ENCODE measurements around the gene PPCDC. TPM values are rescaled to one million over a fixed set of nuclear protein-coding genes. Genes with fewer than 3 reads are reported as not detected.
"Not testable (repeated sequence)": the region's sequence is repeated elsewhere in the genome, so short reads cannot be mapped to it uniquely, and the experiment has no call there.

PPCDC gene
- total RNA-seq, 1 donor from 2014 or later: 5.5 TPM

DNA sequence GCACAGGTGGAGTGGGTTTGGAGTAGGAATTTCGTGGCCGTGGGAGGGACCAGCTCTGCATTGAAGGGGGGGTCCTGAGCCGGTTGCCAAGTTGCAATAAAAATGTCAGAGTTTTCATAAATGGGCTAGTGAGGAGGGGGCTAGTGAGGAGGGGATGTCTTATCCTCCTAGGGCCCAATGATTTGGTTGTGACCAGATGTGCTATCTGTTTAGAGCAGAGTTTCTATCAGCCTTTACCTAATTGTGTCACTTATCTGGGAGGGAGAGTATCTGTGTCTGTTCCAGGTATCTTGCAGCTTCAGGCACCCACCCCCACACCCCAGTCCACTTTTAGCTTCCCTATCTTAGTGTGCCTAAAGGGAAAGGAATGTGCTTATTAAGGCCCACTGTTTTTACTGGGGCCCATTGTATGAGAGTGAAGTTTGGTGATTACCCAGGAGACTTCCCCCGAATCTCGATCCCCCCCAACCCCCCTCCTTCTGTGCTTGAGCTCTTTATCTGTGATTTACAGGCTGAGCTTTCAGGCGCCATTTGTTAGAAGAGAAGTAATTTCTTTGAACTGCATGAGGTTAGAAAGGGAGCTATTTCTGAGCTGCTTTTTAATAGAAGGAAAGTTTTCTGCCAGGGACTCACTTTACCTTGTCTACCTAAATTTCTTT, 42.6 kb downstream of the PPCDC start:
- DNase-seq (ENCODE audit: low spot score): no peak

DNA sequence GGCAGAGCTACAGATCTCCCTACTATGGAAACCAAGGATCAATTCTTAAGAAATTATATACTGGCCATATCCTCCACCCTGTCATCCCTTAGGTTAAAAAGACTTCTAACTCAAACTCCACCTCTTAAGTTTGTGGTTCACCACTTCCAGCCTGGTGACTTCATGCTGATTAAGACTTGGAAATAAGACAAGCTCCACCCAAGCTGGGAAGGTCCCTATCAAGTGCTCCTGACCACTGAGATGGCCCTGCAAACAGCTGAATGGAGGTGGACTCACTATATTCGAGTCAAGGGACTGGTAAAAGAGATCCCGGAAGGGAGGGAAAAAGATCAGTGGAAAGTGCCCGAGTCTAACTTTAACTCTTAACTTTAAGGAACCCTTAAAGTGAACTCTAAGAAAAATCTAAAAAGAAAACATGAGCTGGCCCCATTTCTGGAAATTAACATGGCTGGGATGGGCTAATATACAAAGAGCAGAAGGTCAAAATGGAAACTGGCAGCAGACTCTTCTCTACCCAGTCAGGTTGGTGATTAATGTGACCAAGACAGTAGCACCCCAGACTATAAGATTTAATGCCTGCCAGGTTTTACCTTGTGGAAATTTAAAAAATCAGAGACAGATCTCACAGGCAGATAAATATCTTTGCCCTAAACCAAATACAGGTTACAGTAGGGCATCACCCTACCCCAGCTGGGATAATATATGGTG, 43.9 kb downstream of the PPCDC start:
- no peak for DNase-seq (ENCODE audit: low spot score)

DNA sequence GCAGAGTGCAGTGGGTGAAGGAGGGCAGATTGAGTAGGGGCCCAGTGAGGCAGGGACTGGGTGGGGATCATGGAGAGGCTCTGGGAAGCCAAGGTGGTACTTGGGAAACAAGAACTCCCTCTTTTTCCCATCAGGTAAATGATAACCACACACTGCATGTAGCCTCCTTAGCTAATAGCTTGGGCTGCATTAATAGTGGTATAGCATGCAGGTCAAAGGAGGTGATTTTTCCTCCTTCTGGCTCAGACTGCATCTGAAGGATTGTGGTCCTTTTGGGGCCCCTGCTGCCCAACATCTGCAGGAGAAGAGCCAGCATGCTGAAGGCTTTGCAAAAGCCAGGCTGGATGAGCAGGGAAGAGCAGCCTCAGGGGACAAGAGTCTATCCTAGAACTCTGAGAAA, 45.4 kb downstream of the PPCDC start:
- no peak for DNase-seq (ENCODE audit: low spot score)

DNA sequence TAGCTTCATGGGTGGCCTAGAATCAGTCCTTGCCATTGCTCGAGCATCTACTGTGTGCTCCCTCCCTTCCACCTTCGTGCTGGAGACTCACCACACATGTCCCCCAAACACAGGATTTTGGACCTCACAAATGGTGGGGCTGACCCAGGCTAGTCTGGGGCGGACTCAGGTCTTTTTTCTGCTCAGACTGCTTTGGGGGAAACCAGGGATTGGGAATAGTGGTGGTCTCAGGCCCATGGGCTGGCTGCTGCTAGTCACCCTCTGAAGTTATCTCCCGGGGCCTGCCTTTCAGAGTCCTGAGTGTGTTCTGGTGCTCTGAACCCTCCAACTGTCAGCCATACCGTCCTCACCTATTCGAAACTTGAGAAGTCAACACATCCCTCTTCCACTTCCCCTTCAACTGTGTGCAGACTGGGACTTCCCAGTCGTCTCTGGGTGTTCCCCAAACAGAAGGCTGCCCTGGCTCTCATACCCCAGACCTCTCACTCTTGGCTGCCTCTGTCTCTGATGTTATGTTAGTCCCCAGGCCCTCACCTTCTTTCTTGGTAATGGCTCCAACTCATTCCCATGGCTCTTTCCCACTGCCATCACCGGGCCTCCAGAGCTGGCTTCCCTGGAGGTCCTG, 46.0 kb downstream of the PPCDC start:
- DNase-seq (ENCODE audit: low spot score): no peak

DNA sequence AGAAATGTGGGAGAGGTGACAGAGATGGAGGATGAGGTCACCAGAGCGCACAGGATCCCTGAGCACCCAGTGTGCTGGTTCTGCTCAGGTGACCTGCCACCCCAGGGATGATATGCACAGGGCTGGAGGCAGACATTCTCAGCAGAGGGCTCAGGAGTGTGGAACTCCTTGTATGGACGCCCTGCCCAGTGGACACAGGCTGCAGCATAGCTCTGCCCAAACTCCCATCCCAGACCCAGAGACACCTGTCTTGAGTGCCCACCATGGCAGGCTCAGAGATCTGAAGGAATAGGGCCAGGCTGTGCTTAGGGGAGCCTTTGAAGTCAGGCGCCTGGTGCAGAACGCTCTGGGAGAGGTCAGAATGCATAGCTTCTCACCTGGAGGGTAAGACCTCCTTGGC, 47.3 kb downstream of the PPCDC start:
- DNase-seq (ENCODE audit: low spot score): no peak

DNA sequence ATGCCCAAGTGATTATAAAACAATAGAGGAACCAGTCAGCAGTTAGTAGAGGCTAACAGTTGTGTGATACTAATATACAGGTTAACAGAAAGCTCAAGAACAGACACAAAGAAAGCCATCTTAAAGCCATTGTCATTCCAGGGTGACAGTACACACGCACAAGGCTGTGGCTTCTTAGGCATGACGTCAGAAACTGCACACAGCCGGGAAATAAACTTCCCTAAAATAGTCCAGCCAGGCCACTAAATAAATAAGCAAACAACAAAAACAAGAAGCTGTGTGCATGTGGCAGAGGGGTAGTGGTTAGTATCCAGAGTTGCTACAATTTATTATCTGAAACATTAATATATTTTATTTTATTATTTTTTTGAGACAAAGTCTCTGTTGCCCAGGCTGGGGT, 49.8 kb downstream of the PPCDC start:
- DNase-seq (ENCODE audit: low spot score): no peak

DNA sequence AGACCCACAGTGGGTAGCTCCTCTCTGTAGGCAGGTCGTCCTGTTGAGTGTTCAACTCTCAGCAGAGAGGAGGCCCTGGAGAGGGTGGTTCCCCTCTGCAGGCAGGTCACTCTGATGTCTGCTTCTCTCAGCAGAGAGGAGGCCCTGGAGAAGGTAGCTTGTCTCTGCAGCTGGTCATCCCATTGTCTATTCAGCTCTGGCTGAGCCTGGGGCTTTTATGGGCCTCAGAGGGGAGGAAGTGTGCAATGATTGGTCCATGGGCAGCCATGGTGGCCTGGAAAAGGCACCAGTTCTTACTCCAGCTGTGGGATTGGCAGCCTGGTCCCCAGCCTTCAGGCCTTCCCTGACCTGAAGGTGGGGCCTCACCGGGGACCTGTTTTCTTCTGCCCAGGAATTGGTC, 52.9 kb downstream of the PPCDC start:
- DNase-seq (ENCODE audit: low spot score): no peak

DNA sequence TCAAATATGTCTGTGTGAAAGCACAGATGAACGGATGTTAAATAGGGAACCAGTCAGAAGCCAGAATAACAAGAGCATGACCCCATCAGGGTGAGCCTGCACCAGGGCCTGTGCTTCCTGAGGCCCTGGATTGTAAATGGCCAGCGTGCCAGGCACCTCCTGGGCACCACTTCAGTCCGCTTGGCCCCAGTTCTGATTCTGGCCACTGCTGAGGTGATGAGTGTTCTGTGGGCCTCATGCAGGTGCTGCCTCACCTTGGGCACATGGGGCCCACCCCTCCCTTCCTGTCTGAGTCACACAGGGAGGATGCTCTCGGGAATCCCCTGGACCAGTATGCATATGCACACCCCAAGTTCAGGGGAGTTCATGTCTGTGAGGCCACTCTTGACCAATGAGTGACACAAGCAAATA, 54.2 kb downstream of the PPCDC start:
- DNase-seq (ENCODE audit: low spot score): not testable (repeated sequence)

DNA sequence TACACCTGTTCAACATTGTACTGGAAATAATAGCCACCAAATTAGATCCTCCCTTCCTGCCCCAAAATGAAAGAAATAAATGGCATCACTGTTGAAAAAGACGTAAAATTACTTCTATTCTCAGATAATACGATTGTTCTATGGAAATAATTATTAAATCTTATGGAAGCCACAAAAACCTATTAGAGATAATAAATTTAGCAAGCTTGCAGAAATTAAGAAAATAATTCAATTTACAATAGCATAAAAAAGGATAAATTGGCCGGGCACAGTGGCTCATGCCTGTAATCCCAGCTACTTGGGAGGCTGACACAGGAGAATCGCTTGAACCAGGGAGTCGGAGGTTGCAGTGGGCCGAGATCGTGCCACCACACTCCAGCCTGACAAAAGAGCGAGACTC, 57.8 kb downstream of the PPCDC start:
- DNase-seq (ENCODE audit: low spot score): no peak

DNA sequence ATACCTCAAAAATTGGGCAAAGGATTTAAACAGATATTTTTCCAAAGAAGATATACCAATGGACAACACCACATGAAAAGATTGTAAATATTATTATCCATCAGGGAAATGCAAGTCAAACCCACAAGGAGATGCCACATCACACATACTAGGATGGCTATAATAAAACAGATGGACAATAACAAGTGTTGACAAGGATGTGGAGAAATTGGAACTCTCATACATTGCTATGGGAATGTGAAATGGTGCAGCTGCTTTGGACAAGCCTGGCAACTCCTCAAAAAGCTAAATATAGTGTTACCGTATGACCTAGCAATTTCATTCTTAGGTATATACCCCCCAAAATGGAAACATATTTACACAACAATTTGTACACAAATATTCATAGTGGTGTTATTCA, 59.3 kb downstream of the PPCDC start:
- no peak for DNase-seq (ENCODE audit: low spot score)

DNA sequence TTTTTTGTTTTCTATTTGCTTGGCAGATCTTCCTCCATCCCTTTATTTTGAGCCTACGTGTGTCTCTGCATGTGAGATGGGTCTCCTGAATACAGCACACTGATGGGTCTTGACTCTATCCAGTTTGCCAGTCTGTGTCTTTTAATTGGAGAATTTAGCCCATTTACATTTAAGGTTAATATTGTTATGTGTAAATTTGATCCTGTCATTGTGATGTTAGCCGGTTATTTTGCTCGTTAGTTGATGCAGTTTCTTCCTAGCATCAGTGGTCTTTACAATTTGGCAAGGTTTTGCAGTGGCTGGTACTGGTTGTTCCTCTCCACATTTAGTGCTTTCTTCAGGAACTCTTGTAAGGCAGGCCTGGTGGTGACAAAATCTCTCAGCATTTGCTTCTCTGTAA, 62.3 kb downstream of the PPCDC start:
- not testable (repeated sequence) for DNase-seq (ENCODE audit: low spot score)

DNA sequence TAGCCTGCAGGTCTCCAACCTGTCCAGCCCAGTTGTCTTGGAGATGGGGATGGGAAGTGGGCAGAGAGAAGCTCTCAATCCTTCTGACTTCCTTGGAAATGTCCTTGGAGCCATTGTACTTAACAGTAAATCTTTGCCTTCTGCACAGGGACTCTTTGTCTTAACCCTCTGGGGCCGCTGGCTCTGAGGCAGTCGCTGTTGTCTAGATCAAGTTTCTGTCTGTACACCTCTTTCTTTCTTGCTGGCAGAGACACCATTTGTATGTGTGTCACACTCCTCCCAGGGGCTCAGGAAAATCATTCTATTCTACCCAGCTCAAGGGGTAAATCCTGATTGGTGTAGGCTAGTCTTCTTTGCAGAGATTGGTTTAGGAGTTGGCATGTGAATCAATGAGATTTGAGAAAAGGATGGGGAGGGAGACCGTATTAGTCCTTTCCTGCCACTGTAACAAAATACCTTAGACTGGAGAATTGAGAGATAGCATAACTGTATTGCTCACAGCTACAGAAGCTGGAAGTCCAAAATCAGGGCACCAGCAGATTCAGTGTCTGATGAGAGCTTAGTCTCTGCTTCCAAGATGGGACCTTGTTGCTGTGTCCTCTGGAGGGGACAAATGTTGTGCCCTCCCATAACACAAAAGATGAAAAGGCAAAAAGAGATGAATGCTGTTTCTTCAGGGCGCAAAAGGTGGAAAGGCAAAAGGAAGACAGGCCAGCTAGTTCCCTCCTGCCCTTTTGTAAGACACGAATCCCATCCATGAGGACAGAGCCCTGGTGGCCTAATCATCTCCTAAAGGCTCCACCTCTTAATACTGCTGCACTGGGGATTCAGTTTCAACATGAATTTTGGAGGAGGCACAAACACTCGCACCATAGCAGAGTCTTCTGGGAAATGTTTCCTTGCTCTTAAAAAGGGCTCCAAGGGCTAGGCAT, 66.3 kb downstream of the PPCDC start:
- no peak for DNase-seq (ENCODE audit: low spot score)

DNA sequence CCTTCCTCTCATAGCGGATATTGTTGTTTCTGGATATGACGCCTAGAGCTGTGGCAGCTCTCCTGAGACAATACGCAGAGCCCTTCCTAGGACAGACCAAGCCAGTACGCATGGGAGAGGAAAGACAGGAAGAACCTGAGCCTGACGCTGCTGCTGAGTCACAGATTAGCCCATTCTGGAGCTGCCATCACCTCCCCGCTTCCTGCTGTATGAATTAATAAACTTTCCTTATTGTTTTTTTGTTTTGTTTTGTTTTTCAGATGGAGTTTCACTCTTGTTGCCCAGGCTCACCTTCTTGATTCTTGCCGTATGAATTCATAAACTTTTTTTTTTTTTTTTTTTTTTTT, 67.0 kb downstream of the PPCDC start:
- peak; percentile 58 for DNase-seq (ENCODE audit: low spot score)

DNA sequence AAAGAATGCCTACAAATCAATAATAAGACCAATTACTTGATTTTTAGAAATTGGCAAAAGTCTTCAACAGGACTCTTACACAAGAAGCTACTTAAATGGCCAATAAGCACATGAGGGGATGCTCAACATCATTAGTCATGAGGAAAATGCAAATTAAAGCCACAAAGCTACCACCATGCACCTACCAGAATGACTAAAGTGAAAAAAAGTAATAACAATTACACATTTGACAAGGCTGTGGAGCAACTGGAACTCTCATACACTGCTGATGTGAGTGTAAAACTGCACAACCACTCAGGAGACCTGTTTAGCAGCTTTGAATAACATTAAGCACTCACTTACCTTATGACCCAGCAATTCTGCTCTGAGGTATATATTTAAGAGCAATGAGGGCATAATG, 68.4 kb downstream of the PPCDC start:
- DNase-seq (ENCODE audit: low spot score): no peak

DNA sequence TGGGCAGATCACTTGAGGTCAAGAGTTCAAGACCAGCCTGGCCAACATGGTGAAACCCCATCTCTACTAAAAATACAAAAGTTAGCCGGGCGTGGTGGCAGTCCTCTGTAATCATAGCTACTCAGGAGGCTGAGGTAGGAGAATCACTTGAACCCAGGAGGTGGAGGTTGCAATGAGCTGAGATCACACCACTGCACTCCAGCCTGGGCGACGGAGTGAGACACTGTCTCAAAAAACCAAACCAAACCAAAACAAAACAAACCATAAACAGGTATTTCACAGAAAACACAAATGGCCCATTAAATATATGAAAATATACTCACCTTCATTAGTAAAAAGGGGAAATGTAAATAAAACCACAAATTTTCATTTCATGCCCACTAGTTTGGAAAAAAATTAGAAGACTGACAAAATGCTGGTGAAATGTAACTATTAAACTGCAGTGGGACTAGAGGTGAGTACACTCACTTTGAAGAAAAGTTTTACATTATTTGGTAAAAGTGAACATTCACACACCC, 71.6 kb downstream of the PPCDC start:
- not testable (repeated sequence) for DNase-seq (ENCODE audit: low spot score)

DNA sequence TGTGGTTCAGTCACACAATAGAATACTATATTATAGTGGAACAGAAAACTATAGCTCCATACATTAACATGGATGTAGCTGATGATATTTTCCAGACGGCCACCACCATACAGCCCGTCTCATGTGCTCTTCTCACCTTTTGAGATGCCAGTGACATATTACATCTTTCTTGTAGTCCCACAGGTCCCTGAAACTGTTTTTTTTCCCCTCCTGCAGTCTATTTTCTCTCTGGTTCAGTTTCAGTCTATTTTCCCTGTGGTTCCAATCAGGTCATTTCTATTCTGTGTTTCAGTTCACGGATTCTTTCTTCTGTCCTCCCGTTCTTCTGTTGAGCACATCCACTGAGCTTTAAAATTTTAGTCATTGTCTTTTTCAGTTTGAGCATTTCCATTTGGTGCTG, 72.2 kb downstream of the PPCDC start:
- no peak for DNase-seq (ENCODE audit: low spot score)

DNA sequence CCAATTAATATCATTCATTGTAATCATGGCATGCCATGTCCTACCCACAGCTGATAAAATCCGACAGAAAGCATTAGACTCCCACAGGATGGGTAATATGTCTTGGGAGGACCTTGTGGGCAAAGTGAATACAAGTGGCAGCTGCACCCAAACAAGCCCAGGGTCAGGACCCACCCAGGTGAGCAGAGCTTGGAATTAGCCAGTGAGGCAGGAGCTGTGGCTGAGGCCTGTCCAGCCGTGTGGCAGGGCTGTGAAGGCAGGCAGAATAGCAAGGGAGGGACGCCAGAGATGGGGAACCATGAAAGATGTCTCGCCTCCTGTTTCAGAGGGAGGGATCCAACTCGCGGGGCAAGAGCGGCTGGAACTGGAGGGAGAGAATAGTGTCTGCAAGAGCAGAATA, 74.5 kb downstream of the PPCDC start:
- no peak for DNase-seq (ENCODE audit: low spot score)

DNA sequence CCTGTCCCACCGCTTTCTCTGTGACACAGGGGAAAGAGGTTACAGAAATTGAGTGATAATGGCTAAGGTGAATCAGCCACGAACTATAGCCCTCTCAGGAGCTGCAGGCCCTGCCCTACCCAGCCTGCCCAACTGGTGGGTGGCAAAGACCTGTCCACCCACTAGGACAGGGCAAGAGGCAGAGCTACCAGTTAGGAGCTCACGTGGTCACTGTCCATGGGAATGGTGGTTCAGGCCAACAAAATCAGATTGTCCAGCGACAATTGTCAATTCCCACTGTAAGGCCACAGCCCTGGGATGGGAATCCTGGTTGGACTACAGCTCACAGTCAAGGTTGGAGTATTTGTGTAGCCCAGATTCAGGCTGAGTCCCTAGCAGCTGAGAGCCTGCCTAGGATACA, 75.0 kb downstream of the PPCDC start:
- DNase-seq (ENCODE audit: low spot score): no peak

Data from umbilical cord (tissue), 2 donors.